ENCODE data around the gene CHKA. TPM values are rescaled to one million over a fixed set of nuclear protein-coding genes. Genes with fewer than 3 reads are reported as not detected.
"Not testable (repeated sequence)": the region's sequence is repeated elsewhere in the genome, so short reads cannot be mapped to it uniquely, and the experiment has no call there.

Gene CHKA
- total and polyA plus RNA-seq, 9 of the 15 experiments (the other 6 are each of a cell fraction or from before 2014, with no cell fraction given): 3.6 to 37.0 (median 30.2) TPM

DNA sequence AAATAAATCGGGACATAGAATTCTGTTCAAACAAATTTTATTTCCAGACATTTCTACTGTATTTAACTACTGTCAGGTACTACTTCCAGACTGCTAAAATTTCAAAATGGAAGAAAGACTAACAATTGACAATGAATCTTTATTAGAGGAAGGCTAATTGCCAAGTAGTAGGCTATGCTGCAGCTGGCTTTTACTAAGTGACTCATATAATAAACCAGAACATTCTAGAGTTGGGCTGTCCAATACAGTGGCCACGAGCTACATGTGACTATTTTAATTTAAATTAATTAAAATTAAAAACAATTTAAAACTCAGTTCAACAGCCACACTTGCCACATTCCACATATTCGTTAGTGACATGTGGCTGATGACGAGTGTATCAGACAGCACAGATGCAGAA lies 27.6 kb downstream of the CHKA start:
- ATAC-seq (no peak), FAIRE-seq (no peak), DNase-seq (ENCODE audit: extremely low read depth in 1 of 4, low spot score in 3 of 4) (no peak)
- Histone ChIP-seq H3K27ac (ENCODE audit: extremely low read depth, low read depth, low read length) (no peak overlapping the region), H4K20me1 (replicated peaks; ENCODE audit: control insufficient read depth, insufficient read depth, low read length) (no peaks in the 10 kb centered on the region), H3K9ac (ENCODE audit: insufficient read depth in 1 of 2, low read depth in 2 of 2, low read length in 2 of 2) (no peak overlapping the region), H3K9me3 (replicated peaks; ENCODE audit: control insufficient read depth, insufficient read depth, low read depth, low read length) (no peaks in the 10 kb centered on the region), H3K9me1 (ENCODE audit: control insufficient read depth, insufficient read depth, low read length) (no peaks in the 10 kb centered on the region), H3K4me1 (replicated peaks in 1 of 2; ENCODE audit: control insufficient read depth in 2 of 2, insufficient read depth in 2 of 2, low read length in 2 of 2) (peaks cover under 1 to 1% of the 10 kb centered on the region in 2 experiments; a peak in 2 of 5 replicates), H3K27me3 (ENCODE audit: control insufficient read depth in 2 of 2, insufficient read depth in 2 of 2, low read length in 2 of 2) (no peaks in the 10 kb centered on the region), H2AFZ (ENCODE audit: low read depth, low read length) (no peak overlapping the region), H3K79me2 (ENCODE audit: control insufficient read depth, insufficient read depth, low read length) (peaks cover 10% of the 10 kb centered on the region), H3K4me3 (no peak overlapping the region), H3K36me3 (ENCODE audit: control insufficient read depth, insufficient read depth, low read length) (peaks cover 26% of the 10 kb centered on the region), H3K4me2 (ENCODE audit: insufficient read depth, low read length) (no peak overlapping the region)
- intact Hi-C loops (cut with micrococcal nuclease) (no loop called here), in situ Hi-C loops (cut with MboI) (no loop called here)
- TF ChIP-seq ILF3 (IDR thresholded peaks at IDR 0.05; ENCODE audit: borderline replicate concordance) (no peak), SRSF7 (optimal IDR thresholded peaks at IDR 0.05; ENCODE audit: low read depth, low read length) (no peak), STAT5B (CRISPR knock-in tag; IDR thresholded peaks at IDR 0.05) (no peak), RBFOX2 (IDR thresholded peaks at IDR 0.05; ENCODE audit: low read depth, low read length) (no peak), ZNF785 (CRISPR knock-in tag; IDR thresholded peaks at IDR 0.05) (no peak), FUS (optimal IDR thresholded peaks at IDR 0.05; ENCODE audit: low read depth, low read length) (no peak), ZNF696 (CRISPR knock-in tag; conservative IDR thresholded peaks at IDR 0.05) (no peak)
- TF ChIP-seq, protein P1, sequence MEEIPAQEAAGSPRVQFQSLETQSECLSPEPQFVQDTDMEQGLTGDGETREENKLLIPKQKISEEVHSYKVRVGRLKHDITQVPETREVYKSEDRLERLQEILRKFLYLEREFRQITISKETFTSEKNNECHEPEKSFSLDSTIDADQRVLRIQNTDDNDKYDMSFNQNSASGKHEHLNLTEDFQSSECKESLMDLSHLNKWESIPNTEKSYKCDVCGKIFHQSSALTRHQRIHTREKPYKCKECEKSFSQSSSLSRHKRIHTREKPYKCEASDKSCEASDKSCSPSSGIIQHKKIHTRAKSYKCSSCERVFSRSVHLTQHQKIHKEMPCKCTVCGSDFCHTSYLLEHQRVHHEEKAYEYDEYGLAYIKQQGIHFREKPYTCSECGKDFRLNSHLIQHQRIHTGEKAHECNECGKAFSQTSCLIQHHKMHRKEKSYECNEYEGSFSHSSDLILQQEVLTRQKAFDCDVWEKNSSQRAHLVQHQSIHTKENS (CRISPR knock-in tag; IDR thresholded peaks at IDR 0.05): no peak
- TF ChIP-seq, protein P2, sequence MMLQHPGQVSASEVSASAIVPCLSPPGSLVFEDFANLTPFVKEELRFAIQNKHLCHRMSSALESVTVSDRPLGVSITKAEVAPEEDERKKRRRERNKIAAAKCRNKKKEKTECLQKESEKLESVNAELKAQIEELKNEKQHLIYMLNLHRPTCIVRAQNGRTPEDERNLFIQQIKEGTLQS (IDR thresholded peaks at IDR 0.05): no peak
- TF ChIP-seq, protein P2 (CRISPR knock-in tag; conservative IDR thresholded peaks at IDR 0.05): no peak
- ChIA-PET CTCF (ENCODE audit: low intra/inter-chr PET ratio) (no interaction called here), POLR2A (interaction anchor here (1.0 kb wide), 1 partner anchor 9 kb away, joined by 4 read pairs; no protein-coding TSS in a partner anchor)
- 85% methylated on average over 4 of the region's 4 CpGs for WGBS (ENCODE audit: insufficient coverage, low coverage, missing lambda C conversion rate)
- BruUV-seq (replicated peaks): no TSS peak

DNA sequence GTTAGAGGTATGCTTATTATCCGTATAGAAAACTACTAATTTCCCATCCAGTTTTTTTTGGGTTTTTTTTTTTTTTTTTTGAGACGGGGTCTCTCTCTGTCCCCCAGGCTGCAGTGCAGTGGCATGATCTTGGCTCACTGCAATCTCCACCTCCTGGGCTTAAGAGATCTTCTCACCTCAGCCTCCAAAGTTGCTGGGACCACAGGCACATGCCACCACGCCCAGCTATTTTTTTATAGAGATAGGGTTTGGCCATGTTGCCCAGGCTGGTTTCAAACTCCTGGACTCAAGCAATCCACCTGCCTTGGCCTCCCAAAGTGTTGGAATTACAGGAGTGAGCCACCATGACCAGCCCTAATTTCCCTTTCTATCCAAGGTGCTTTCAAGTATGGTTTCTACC lies 28.2 kb downstream of the CHKA start:
- H3K9me1 ChIP-seq (ENCODE audit: control insufficient read depth, insufficient read depth, low read length); H3K4me1 ChIP-seq (replicated peaks in 1 of 2; ENCODE audit: control insufficient read depth in 2 of 2, insufficient read depth in 2 of 2, low read length in 2 of 2); intact Hi-C loops (cut with micrococcal nuclease); H3K9me3 ChIP-seq (replicated peaks; ENCODE audit: control insufficient read depth, insufficient read depth, low read depth, low read length); ATAC-seq; DNase-seq (ENCODE audit: extremely low read depth in 1 of 4, low spot score in 3 of 4); BruUV-seq (replicated peaks); H3K4me2 ChIP-seq (ENCODE audit: insufficient read depth, low read length); H3K27ac ChIP-seq (ENCODE audit: extremely low read depth, low read depth, low read length); H3K9ac ChIP-seq (ENCODE audit: insufficient read depth in 1 of 2, low read depth in 2 of 2, low read length in 2 of 2); in situ Hi-C loops (cut with MboI); CTCF ChIA-PET (ENCODE audit: low intra/inter-chr PET ratio); FAIRE-seq; H3K79me2 ChIP-seq (ENCODE audit: control insufficient read depth, insufficient read depth, low read length); H3K27me3 ChIP-seq (ENCODE audit: control insufficient read depth in 2 of 2, insufficient read depth in 2 of 2, low read length in 2 of 2); H2AFZ ChIP-seq (ENCODE audit: low read depth, low read length); H3K4me3 ChIP-seq; H4K20me1 ChIP-seq (replicated peaks; ENCODE audit: control insufficient read depth, insufficient read depth, low read length): not testable (repeated sequence)
- peaks cover 26% of the 10 kb centered on the region for H3K36me3 ChIP-seq (ENCODE audit: control insufficient read depth, insufficient read depth, low read length)
- POLR2A ChIA-PET: interaction anchor here (1.0 to 2.3 kb wide), 3 partner anchors 9 to 26 kb away, joined by 3 to 6 read pairs (median 4); no protein-coding TSS in a partner anchor
- WGBS (ENCODE audit: insufficient coverage, low coverage, missing lambda C conversion rate): 94% methylated on average over 2 of the region's 3 CpGs
